Tibial artery (tissue), 4 donors: ENCODE results near the gene TAOK2.

ENCODE experiments used
- DNase-seq, 2 donors: peaks; one replicate each; pipeline ENCODE4 v3.0.0-alpha.2; 2019
- H3K27ac ChIP-seq, 2 donors: fragments of 200-600 bp; sonication (generic) in 1 of 2; 1 replicate in 1 of 2; 2 replicates in 1 of 2; pipeline ENCODE4 v1.5.1; 2018 to 2019; ENCODE audit warnings: mild to moderate bottlenecking in 1 of 2
- H3K27me3 ChIP-seq, 2 donors: fragments of 200-600 bp; sonication (generic) in 1 of 2; one replicate each; pipeline versions ENCODE4 v1.5.1 to v1.6.0; 2016 to 2019
- H3K36me3 ChIP-seq, 3 donors: fragments of 200-600 bp; sonication (generic) in 2 of 3; one replicate each; pipeline ENCODE4 v1.5.1; 2016 to 2019; ENCODE audit warnings: mild to moderate bottlenecking in 2 of 3
- H3K4me1 ChIP-seq, 4 donors: fragments of 200-600 bp; sonication (generic) in 2 of 4; 1 replicate in 3 of 4; 2 replicates in 1 of 4; pipeline ENCODE4 v1.5.1; 2016 to 2019
- H3K4me3 ChIP-seq, 2 donors: fragments of 200-600 bp; sonication (generic) in 1 of 2; 1 replicate in 1 of 2; 2 replicates in 1 of 2; pipeline ENCODE4 v1.5.1; 2018 to 2019; ENCODE audit warnings: mild to moderate bottlenecking in 2 of 2
- H3K9me3 ChIP-seq, 3 donors: fragments of 200-600 bp; sonication (generic) in 1 of 3; one replicate each; pipeline ENCODE4 v1.5.1; 2016 to 2019
- CTCF ChIP-seq, 2 experiments: fragments of 200-600 bp in 1 of 2; fragments of 450-650 bp in 1 of 2; IDR thresholded peaks; one replicate each; pipeline ENCODE4 v1.5.1; 2017 to 2019; ENCODE audit warnings: antibody characterized with exemption in 2 of 2, mild to moderate bottlenecking in 1 of 2, moderate library complexity in 1 of 2
- intact Hi-C: fragments of 100-400 bp; cut with DNase I; formaldehyde crosslinking; loops from one replicate; pipeline ENCODE4 v1.15.0; 2023; ENCODE audit warnings: low total_unique reads

Gene TAOK2

GRCh38 chr16:30024451-30024850 lies 50.8 kb downstream of the TAOK2 start:
- intact Hi-C loops = loop anchor here (5.0 kb wide), 1 partner anchor 327 kb away; no protein-coding TSS in a partner anchor
- Histone ChIP-seq H3K36me3 (no peaks in the 10 kb centered on the region), H3K27me3 (peaks cover 0 to 71% of the 10 kb centered on the region in 2 donors), H3K27ac (no peak overlapping the region), H3K9me3 (no peaks in the 10 kb centered on the region), H3K4me1 (peaks cover 0 to 11% (median 9%) of the 10 kb centered on the region in 4 donors), H3K4me3 (no peak overlapping the region)
- TF ChIP-seq CTCF (IDR thresholded peaks at IDR 0.05) = no peak
- DNase-seq = no peak

GRCh38 chr16:30025156-30025555 lies 51.5 kb downstream of the TAOK2 start:
- Histone ChIP-seq H3K4me1 (peaks cover 0 to 11% (median 9%) of the 10 kb centered on the region in 4 donors), H3K27ac (no peak overlapping the region), H3K9me3 (no peaks in the 10 kb centered on the region), H3K4me3 (no peak overlapping the region), H3K36me3 (no peaks in the 10 kb centered on the region), H3K27me3 (peaks cover 0 to 78% of the 10 kb centered on the region in 2 donors)
- intact Hi-C loops = no loop called here
- no peak for DNase-seq
- TF ChIP-seq CTCF (IDR thresholded peaks at IDR 0.05) = no peak

GRCh38 chr16:30025574-30025973 lies 51.9 kb downstream of the TAOK2 start:
- H3K27me3 ChIP-seq = peaks cover 0 to 82% of the 10 kb centered on the region in 2 donors
- intact Hi-C loops = no loop called here

GRCh38 chr16:30026449-30026848 lies 52.8 kb downstream of the TAOK2 start:
- DNase-seq = no peak
- no peak overlapping the region for H3K27ac ChIP-seq
- peaks cover 0 to 91% of the 10 kb centered on the region in 2 donors for H3K27me3 ChIP-seq
- H3K4me1 ChIP-seq = peaks cover 0 to 15% (median 12%) of the 10 kb centered on the region in 4 donors
- intact Hi-C loops = no loop called here
- no peaks in the 10 kb centered on the region for H3K36me3 ChIP-seq
- H3K9me3 ChIP-seq = no peaks in the 10 kb centered on the region
- no peak for TF ChIP-seq CTCF (IDR thresholded peaks at IDR 0.05)
- no peak overlapping the region for H3K4me3 ChIP-seq

More at GRCh38 chr16:30025574-30025973, 51.9 kb downstream of the TAOK2 start:
- Histone ChIP-seq H3K36me3 (no peaks in the 10 kb centered on the region), H3K4me1 (peaks cover 0 to 14% (median 10%) of the 10 kb centered on the region in 4 donors), H3K27ac (no peak overlapping the region), H3K9me3 (no peaks in the 10 kb centered on the region), H3K4me3 (no peak overlapping the region)
- DNase-seq = no peak
- TF ChIP-seq CTCF (IDR thresholded peaks at IDR 0.05) = no peak

- Histone ChIP-seq H3K9me3 (no peaks in the 10 kb centered on the region), H3K4me3 (no peak overlapping the region), H3K4me1 (peaks cover 0 to 17% (median 10%) of the 10 kb centered on the region in 4 donors), H3K27ac (no peak overlapping the region), H3K27me3 (peaks cover 0 to 100% of the 10 kb centered on the region in 2 donors), H3K36me3 (no peaks in the 10 kb centered on the region)
- TF ChIP-seq CTCF (IDR thresholded peaks at IDR 0.05) = no peak
- no peak for DNase-seq
- intact Hi-C loops = no loop called here
These were observed 54.1 kb downstream of the TAOK2 start for GRCh38 chr16:30027588-30028437.
